Heart right ventricle (tissue), 16 donors: ENCODE measurements around the gene ADAMTS12. TPM values are rescaled to one million over a fixed set of nuclear protein-coding genes. Genes with fewer than 3 reads are reported as not detected.

ENCODE experiments used
- ATAC-seq, 8 donors: fragments of 200-7000 bp; cut with Tn5 transposase; one replicate each; pipeline ENCODE4 v1.9.1; 2020; ENCODE audit warnings: mild to moderate bottlenecking in 8 of 8, moderate library complexity in 8 of 8, moderate number of reproducible peaks in 1 of 8
- DNase-seq, 2 donors: peaks; one replicate each; pipeline ENCODE4 v3.0.0-alpha.2; 2020
- H3K27ac ChIP-seq, 10 donors: fragments of 200-600 bp; sonication (generic) in 2 of 10; one replicate each; pipeline versions ENCODE4 v1.5.0 to v1.8.0; 2020 to 2022; ENCODE audit warnings: mild to moderate bottlenecking in 3 of 10
- H3K27me3 ChIP-seq, 7 donors: fragments of 200-600 bp; one replicate each; pipeline ENCODE4 v1.8.0; 2021 to 2022; ENCODE audit warnings: mild to moderate bottlenecking in 2 of 7
- H3K36me3 ChIP-seq, 9 donors: fragments of 200-600 bp; sonication (generic) in 1 of 9; one replicate each; pipeline versions ENCODE4 v1.5.0 to v1.8.0; 2020 to 2022; ENCODE audit warnings: mild to moderate bottlenecking in 2 of 9
- H3K4me1 ChIP-seq, 9 donors: fragments of 200-600 bp; sonication (generic) in 1 of 9; one replicate each; pipeline versions ENCODE4 v1.5.0 to v1.8.0; 2020 to 2022; ENCODE audit warnings: mild to moderate bottlenecking in 4 of 9
- H3K4me3 ChIP-seq, 10 donors: fragments of 200-600 bp; sonication (generic) in 2 of 10; one replicate each; pipeline versions ENCODE4 v1.5.0 to v1.8.0; 2020 to 2022; ENCODE audit warnings: mild to moderate bottlenecking in 7 of 10, moderate library complexity in 2 of 10
- H3K9me3 ChIP-seq, 11 donors: fragments of 200-600 bp in 10 of 11; sonication (generic) in 2 of 11; one replicate each; pipeline versions ENCODE4 v1.5.0 to v1.8.0; 2013 to 2022; ENCODE audit warnings: mild to moderate bottlenecking in 2 of 11, control low read depth in 1 of 11, moderate library complexity in 1 of 11
- WGBS, 2 donors: extraction: QIAGEN DNeasy Blood & Tissue Kit; methylation state at CpG; one replicate each; pipeline ENCODE4 v1.1.7; 2013; ENCODE audit warnings: inconsistent platforms in 1 of 2; 5-methylcytosine and 5-hydroxymethylcytosine counted together
- intact Hi-C, 10 donors: fragments of 100-400 bp; cut with DNase I; formaldehyde crosslinking; loops; one replicate each; pipeline versions ENCODE4 v1.11.1 to v1.14.2; 2022
- polyA plus RNA-seq, 2 donors: library from polyadenylated mRNA; stranded (reverse); fragments of 200-250 nt; gene quantifications; one replicate each; pipeline ENCODE4 v1.2.3, GENCODE V29; 2013
- total RNA-seq, 10 donors: library from RNA; stranded (reverse); fragmentation: NEBNext Ultra II Directional in 3 of 10; extraction: Animal tissue kit (Norgen Biotek cat#: 25700) in 3 of 10; gene quantifications; one replicate each; pipeline versions ENCODE4 v1.2.1 to v1.2.4, GENCODE V29; 2021 to 2023
- TF ChIP-seq, protein P1 (sequence below), 9 donors: fragments of 200-600 bp; sonication (generic) in 2 of 9; IDR thresholded peaks; one replicate each; pipeline versions ENCODE4 v1.5.0 to v1.8.0; 2021 to 2022; ENCODE audit warnings: antibody characterized with exemption in 9 of 9, mild to moderate bottlenecking in 5 of 9, moderate library complexity in 1 of 9
- donor health status: Arrhythmogenic right ventricular cardiomyopathy.
- donor health status: ischemic (EF 13 %, LVEDD 7.1; RV severe dilation, severe dysfunction).
- donor health status: healthy with polysubstance abuse.
- donor health status: DM: no; HTN: yes; CAD: no.
- donor health status: DM: no; HTN: no; CAD: no.
- donor health status: ischemic (EF 25% LVEDD 6.9; RV normal size, moderate dysfunction).
- donor health status: ischemic (EF 25% LVEDD 5.7; RV mildly dilated, moderate dysfunction).
- donor health status: healthy.
- donor health status: DM: yes; HTN: yes; CAD: no.
- donor health status: Ischemic cardiomyopathy.
- donor health status: ischemic (EF 35%, LVEDD 5.7; RV mildly dilated, moderate dysfunction).
- donor health status: nonischemic (EF 11% LVEDD 7.7; RV severe dilation, severe dysfunction).
- donor health status: DM: yes; HTN: yes; CAD: no.
- donor health status: PGD.
- donor health status: ischemic (EF 29% LVEDD 5.4; RV normal size, mild dysfunction).
- donor health status: nonischemic (EF 23%, LVEDD 6.1; RV moderate dilation, normal function).

The ADAMTS12 gene
- total and polyA plus RNA-seq, 12 donors, result 0.37 to 3.7 (median 1.3) TPM

DNA sequence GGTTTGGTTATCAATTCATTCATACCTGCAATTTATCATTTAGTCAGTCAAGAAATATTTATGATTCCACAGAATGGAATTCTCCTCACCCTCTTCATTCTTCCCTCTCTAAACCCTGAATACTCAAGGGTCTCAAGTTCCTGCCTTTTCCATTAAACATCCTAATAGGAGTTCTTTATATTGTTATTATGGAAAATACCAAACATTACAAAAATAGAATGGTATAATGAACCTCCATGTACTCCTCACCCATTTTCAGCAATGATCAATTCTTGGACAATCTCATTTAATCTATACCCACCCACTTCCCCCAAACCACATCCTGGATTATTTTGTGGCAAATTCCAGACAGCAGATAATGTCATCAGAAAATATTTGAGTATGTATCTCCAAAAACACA, 74.5 kb downstream of the ADAMTS12 start:
- Histone ChIP-seq H3K4me3 (no peak overlapping the region), H3K27ac (no peak overlapping the region), H3K9me3 (peaks cover 0 to 12% (median 6%) of the 10 kb centered on the region in 11 donors), H3K4me1 (no peaks in the 10 kb centered on the region), H3K36me3 (no peaks in the 10 kb centered on the region), H3K27me3 (no peaks in the 10 kb centered on the region)
- intact Hi-C loops, result no loop called here
- TF ChIP-seq, protein P1, sequence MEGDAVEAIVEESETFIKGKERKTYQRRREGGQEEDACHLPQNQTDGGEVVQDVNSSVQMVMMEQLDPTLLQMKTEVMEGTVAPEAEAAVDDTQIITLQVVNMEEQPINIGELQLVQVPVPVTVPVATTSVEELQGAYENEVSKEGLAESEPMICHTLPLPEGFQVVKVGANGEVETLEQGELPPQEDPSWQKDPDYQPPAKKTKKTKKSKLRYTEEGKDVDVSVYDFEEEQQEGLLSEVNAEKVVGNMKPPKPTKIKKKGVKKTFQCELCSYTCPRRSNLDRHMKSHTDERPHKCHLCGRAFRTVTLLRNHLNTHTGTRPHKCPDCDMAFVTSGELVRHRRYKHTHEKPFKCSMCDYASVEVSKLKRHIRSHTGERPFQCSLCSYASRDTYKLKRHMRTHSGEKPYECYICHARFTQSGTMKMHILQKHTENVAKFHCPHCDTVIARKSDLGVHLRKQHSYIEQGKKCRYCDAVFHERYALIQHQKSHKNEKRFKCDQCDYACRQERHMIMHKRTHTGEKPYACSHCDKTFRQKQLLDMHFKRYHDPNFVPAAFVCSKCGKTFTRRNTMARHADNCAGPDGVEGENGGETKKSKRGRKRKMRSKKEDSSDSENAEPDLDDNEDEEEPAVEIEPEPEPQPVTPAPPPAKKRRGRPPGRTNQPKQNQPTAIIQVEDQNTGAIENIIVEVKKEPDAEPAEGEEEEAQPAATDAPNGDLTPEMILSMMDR (IDR thresholded peaks at IDR 0.05), result no peak
- DNase-seq (no peak), ATAC-seq (no peak)

DNA sequence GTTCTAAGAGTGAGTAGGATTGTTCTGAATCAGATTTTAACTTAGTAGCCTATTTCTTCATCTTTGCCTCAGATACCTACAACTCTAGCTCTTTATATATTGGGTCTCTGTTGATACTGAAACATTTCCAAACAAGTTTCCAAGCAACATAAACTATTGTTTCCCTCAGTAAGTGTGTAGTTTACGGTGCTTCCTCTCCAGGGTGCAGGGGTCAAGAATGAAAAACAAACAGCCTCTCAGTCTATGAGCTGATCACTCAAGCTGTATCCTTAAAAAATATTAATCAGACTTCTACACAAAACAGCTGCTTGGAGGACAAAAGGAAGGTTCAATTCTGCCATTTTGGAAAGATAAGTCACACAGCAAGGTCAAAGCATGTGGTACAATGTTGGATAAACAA, 75.0 kb downstream of the ADAMTS12 start:
- TF ChIP-seq, protein P1 (IDR thresholded peaks at IDR 0.05), result no peak
- intact Hi-C loops, result no loop called here
- Histone ChIP-seq H3K4me3 (no peak overlapping the region), H3K36me3 (no peaks in the 10 kb centered on the region), H3K4me1 (no peaks in the 10 kb centered on the region), H3K27ac (no peak overlapping the region), H3K27me3 (no peaks in the 10 kb centered on the region), H3K9me3 (peaks cover 0 to 12% (median 6%) of the 10 kb centered on the region in 11 donors)
- WGBS, 2 donors, result 34 to 38% methylated on average over 1 of the region's 1 CpG
- ATAC-seq (peak in 2 of 8 donors; percentile 53 to 55), DNase-seq (no peak)

DNA sequence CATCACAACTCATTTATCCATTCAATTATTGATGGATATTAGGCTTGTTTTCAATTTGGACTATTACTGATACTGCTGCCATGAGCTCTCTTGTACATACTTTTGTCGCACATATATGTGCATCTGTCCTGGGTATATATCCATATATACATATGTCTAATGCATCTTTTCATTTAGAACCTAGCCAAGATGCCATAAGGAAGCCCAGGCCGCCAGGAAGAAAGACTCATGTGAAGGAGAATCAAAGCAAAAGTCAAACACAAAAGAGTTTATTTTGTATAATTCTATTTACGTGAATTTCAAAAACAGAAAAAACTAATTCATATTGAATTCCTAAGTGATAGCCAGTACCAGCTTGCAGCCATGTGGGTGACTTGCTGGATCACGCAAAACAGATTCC, 79.0 kb downstream of the ADAMTS12 start:
- WGBS, 2 donors, result 82 to 95% methylated on average over 4 of the region's 4 CpGs

DNA sequence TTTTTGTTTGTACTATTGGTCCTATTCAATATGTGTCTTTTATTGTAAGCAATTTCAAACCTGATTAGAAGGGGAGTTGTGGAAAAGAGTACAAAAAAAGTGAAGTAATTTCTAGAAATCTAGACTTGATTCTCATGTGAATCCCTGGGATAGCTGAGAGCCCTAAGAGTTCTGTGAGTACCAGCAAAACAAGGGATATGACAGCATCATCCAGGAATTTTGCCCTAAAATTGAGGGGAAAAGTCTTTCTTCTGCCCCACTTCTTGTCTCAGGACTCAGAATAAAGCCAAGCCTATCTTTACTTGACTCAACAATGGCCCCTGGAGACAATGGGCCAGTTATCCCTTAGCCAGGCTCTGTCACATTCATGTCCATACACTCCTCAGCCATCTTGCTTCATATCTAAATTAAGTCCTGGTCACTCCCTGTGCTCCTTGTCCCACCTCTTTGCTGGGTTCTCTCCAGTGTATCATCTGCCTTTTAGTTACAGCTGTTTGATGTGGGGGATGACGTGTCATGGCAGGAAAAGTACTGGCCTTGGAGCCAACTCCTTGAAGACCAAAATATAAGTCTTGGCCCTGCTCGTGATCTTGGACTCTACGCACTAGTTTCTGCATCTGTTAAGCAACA, 81.2 kb downstream of the ADAMTS12 start:
- no peaks in the 10 kb centered on the region for H3K9me3 ChIP-seq
- WGBS, 2 donors, result 53 to 66% methylated on average over 3 of the region's 3 CpGs
- peak overlapping the region in 2 of 10 donors; percentile 23 to 28 for H3K27ac ChIP-seq
- no peaks in the 10 kb centered on the region for H3K36me3 ChIP-seq
- H3K4me1 ChIP-seq, result peaks cover 0 to 21% (median 0%) of the 10 kb centered on the region in 9 donors
- no peak for DNase-seq
- intact Hi-C loops, result no loop called here
- TF ChIP-seq, protein P1 (IDR thresholded peaks at IDR 0.05), result no peak
- no peaks in the 10 kb centered on the region for H3K27me3 ChIP-seq
- no peak overlapping the region for H3K4me3 ChIP-seq
- ATAC-seq, result peak in 3 of 8 donors; percentile 17 to 72 (median 19)

More for the DNA sequence above, 79.0 kb downstream of the ADAMTS12 start:
- Histone ChIP-seq H3K4me3 (no peak overlapping the region), H3K36me3 (no peaks in the 10 kb centered on the region), H3K9me3 (no peaks in the 10 kb centered on the region), H3K27ac (no peak overlapping the region), H3K27me3 (no peaks in the 10 kb centered on the region), H3K4me1 (peaks cover 0 to 12% (median 0%) of the 10 kb centered on the region in 9 donors)
- DNase-seq (no peak), ATAC-seq (no peak)
- intact Hi-C loops, result no loop called here
- TF ChIP-seq, protein P1 (IDR thresholded peaks at IDR 0.05), result no peak
